ENCODE measurements around the gene SCNM1. TPM values are rescaled to one million over a fixed set of nuclear protein-coding genes. Genes with fewer than 3 reads are reported as not detected.

SCNM1 gene
- total RNA-seq, 4 donors from 2014 or later, result 13.2 to 44.5 (median 24.5) TPM

DNA sequence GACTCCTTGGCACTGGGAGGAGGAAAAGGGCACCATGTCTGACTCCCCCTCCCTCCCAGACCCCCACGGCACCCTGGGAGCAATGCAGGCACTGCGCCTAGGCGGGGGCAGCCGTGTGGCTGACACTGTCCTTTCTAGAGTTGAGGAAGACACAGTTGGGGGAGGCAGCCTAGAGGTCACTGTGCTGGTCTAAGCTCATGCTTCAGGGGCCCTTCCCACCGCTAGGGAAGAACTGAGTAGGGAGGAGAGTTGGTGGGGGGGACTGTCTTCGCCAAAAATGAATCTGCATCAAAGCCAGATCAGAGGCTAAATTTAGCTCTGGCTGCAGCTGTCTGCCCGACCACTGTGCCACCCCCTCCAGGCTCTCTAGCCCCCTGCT, 22.9 kb upstream of the SCNM1 start:
- no peaks in the 10 kb centered on the region for H3K9me3 ChIP-seq
- WGBS, 2 donors, result 79 to 93% methylated on average over 7 of the region's 7 CpGs
- no peaks in the 10 kb centered on the region for H3K36me3 ChIP-seq
- no peak overlapping the region for H3K27ac ChIP-seq
- H3K27me3 ChIP-seq, result no peaks in the 10 kb centered on the region
- DNase-seq, result no peak
- peaks cover 20 to 25% of the 10 kb centered on the region in 2 donors for H3K4me1 ChIP-seq
- TF ChIP-seq, protein P1, sequence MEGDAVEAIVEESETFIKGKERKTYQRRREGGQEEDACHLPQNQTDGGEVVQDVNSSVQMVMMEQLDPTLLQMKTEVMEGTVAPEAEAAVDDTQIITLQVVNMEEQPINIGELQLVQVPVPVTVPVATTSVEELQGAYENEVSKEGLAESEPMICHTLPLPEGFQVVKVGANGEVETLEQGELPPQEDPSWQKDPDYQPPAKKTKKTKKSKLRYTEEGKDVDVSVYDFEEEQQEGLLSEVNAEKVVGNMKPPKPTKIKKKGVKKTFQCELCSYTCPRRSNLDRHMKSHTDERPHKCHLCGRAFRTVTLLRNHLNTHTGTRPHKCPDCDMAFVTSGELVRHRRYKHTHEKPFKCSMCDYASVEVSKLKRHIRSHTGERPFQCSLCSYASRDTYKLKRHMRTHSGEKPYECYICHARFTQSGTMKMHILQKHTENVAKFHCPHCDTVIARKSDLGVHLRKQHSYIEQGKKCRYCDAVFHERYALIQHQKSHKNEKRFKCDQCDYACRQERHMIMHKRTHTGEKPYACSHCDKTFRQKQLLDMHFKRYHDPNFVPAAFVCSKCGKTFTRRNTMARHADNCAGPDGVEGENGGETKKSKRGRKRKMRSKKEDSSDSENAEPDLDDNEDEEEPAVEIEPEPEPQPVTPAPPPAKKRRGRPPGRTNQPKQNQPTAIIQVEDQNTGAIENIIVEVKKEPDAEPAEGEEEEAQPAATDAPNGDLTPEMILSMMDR (IDR thresholded peaks at IDR 0.05), result no peak
- intact Hi-C loops (cut with DNase I), result no loop called here
- H3K4me3 ChIP-seq (replicated peaks in 1 of 3), result no peak overlapping the region

DNA sequence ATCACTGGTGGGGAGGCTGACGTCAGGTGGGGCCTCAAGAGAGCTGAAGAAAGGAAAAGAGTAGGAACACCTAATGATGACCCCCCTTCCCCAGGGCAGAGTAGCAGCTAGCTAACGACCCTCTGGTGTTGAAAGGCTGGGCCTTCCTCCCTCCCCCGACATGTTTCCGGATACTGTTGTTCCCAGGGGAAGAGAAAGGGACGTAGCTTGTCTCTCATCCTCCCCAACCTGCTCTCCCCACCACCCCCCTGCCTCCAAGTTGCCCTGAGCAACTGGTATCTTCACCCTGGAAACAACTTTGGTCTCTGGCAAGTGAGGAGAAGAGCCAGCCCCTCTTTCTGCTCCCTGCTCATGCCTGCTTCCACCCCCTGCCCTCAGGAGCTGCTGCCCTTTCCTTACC, 22.0 kb upstream of the SCNM1 start:
- Histone ChIP-seq H3K27ac (no peak overlapping the region), H3K4me1 (peaks cover 20 to 25% of the 10 kb centered on the region in 2 donors), H3K36me3 (no peaks in the 10 kb centered on the region), H3K9me3 (no peaks in the 10 kb centered on the region), H3K27me3 (no peaks in the 10 kb centered on the region), H3K4me3 (replicated peaks in 1 of 3) (no peak overlapping the region)
- TF ChIP-seq POLR2A (IDR thresholded peaks at IDR 0.05), result no peak
- TF ChIP-seq, protein P1 (IDR thresholded peaks at IDR 0.05), result no peak
- intact Hi-C loops (cut with DNase I), result no loop called here
- 81 to 83% methylated on average over 4 to 5 of the region's 5 CpGs for WGBS, 2 donors
- no peak for DNase-seq

DNA sequence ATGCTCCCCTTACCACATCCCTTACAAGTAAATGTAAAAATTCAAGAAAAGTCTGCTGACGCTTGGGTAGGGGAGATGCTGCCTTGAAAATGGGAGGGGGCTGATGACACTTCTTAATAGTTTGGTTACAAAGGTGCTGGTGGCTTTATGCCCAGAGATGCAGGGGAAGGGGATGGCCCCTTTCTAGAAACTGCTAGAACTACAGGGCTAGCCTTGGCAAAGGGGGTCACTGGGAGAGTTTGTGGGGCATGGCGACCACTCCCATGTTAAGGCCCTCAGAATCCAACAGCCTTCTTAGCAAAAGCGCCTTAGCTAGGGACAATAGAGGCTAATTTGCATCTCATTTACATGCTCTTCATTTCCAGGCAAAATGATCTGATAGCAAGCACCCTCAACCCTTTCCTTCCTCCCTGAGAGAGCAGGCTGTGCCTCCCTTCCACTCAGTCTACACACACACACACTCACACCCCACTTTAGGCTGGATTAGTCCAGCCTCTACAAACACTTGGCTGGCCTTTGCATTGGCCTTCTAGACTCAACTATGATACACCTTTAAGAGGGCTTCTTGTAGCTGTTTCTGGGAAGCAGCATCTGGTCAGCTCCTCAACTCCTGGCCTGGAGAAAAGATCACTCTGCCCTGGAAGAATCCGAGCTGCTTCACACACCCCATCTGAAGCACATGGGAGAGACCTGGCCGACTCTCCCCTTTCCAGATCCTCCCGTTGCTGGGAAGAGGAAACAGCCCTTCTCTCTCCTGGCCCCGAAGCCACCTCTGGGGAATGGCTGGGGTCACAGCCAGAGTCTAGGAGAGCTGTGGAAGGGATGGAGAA, 21.3 kb upstream of the SCNM1 start:
- H3K4me3 ChIP-seq (replicated peaks in 1 of 3), result peak overlapping the region in 1 of 3 donors; percentile 74
- no peaks in the 10 kb centered on the region for H3K9me3 ChIP-seq
- intact Hi-C loops (cut with DNase I), result no loop called here
- no peak for DNase-seq
- 52 to 58% methylated on average over 7 of the region's 7 CpGs for WGBS, 2 donors
- peaks cover 20 to 25% of the 10 kb centered on the region in 2 donors for H3K4me1 ChIP-seq
- H3K27me3 ChIP-seq, result no peaks in the 10 kb centered on the region
- peak overlapping the region in 2 of 3 donors; percentile 18 to 48 for H3K27ac ChIP-seq
- H3K36me3 ChIP-seq, result no peaks in the 10 kb centered on the region
- TF ChIP-seq POLR2A (IDR thresholded peaks at IDR 0.05), result no peak
- TF ChIP-seq, protein P1 (IDR thresholded peaks at IDR 0.05), result no peak

DNA sequence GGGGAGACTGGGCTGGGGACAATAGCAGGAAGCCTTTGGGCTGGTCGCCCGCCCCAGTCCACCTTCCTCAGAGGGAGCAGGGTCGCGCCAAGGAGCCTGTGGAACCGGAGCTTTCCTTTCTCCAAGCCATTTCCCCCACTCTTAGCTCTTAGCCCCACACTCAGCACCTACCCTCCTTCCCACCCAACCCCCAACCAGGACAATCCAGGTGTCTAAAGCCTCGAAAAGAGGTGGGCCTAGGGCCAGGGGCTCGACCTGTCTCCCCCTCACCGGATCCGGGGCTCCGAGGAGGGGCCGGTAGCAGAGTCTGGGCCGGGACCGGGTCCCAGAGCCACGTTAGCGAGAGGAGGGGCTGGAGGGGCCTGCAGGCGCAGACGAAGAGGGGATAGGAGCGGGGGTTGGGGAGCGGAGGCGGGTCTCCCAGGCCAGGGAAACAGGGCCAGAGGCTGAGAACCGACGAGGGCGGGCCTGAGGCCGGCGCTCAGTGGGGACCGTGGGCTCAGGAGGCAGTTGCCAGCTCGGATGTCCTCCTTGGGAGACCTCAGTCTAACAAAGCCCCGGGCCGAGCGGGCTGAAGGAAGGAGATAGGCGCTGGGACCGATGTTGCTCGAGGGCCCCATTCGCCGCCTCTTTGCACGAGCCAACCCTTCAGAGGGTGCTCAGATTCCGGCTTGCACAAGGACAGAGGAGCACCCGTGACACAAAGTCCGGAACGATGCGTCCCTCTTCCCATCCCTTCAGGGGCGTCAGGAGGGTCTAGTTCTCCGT, 20.5 kb upstream of the SCNM1 start:
- Histone ChIP-seq H3K27ac (peak overlapping the region in 2 of 3 donors; percentile 18 to 48), H3K9me3 (no peaks in the 10 kb centered on the region), H3K36me3 (no peaks in the 10 kb centered on the region), H3K4me3 (replicated peaks in 1 of 3) (peak overlapping the region in 1 of 3 donors; percentile 74), H3K27me3 (no peaks in the 10 kb centered on the region), H3K4me1 (peaks cover 20 to 25% of the 10 kb centered on the region in 2 donors)
- intact Hi-C loops (cut with DNase I), result no loop called here
- 25 to 28% methylated on average over 33 to 35 of the region's 43 CpGs for WGBS, 2 donors
- TF ChIP-seq, protein P1 (IDR thresholded peaks at IDR 0.05), result no peak
- no peak for TF ChIP-seq POLR2A (IDR thresholded peaks at IDR 0.05)
- peak in 1 of 2 donors; percentile 32 for DNase-seq

DNA sequence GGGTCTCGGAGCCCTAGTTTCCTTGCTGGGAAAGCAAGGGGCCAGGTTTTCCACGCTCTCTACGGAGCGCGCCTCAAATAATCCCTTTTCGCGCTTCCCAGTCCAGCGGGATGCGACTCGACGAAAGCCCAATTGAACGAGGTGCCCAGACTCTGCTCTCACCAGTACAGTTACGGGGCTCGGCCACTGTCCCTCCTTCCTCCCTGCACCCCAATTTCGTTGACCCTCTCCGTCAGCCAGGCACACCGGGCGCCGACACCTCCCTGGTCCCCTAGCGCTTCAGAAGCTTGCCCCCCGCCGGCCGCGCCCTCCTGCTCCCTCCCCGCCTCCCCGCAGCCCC, 19.9 kb upstream of the SCNM1 start:
- WGBS, 2 donors, result 0 to 3% methylated on average over 1 to 22 of the region's 26 CpGs
- H3K4me1 ChIP-seq, result peaks cover 20 to 25% of the 10 kb centered on the region in 2 donors
- intact Hi-C loops (cut with DNase I), result no loop called here

More for the DNA sequence above, 19.9 kb upstream of the SCNM1 start:
- no peaks in the 10 kb centered on the region for H3K36me3 ChIP-seq
- H3K9me3 ChIP-seq, result no peaks in the 10 kb centered on the region
- peak overlapping the region in 2 of 3 donors; percentile 26 to 48 for H3K27ac ChIP-seq
- H3K27me3 ChIP-seq, result no peaks in the 10 kb centered on the region
- no peak for TF ChIP-seq POLR2A (IDR thresholded peaks at IDR 0.05)
- TF ChIP-seq, protein P1 (IDR thresholded peaks at IDR 0.05), result no peak
- peak overlapping the region; percentile 29 to 74 (median 54) for H3K4me3 ChIP-seq (replicated peaks in 1 of 3)
- no peak for DNase-seq

Measured in thyroid gland (tissue), 4 donors.